ENCODE results near the gene SHISA9.

GRCh38 chr16:13047276-13047675 lies 145.9 kb downstream of the SHISA9 start:
- TF ChIP-seq CTCF (conservative IDR thresholded peaks at IDR 0.05; ENCODE audit: low read depth, low read length) (no peak), SMC3 (IDR thresholded peaks at IDR 0.05; ENCODE audit: low read depth, low read length) (no peak)
